Measurements from ENCODE around the gene GPR156.

DNA sequence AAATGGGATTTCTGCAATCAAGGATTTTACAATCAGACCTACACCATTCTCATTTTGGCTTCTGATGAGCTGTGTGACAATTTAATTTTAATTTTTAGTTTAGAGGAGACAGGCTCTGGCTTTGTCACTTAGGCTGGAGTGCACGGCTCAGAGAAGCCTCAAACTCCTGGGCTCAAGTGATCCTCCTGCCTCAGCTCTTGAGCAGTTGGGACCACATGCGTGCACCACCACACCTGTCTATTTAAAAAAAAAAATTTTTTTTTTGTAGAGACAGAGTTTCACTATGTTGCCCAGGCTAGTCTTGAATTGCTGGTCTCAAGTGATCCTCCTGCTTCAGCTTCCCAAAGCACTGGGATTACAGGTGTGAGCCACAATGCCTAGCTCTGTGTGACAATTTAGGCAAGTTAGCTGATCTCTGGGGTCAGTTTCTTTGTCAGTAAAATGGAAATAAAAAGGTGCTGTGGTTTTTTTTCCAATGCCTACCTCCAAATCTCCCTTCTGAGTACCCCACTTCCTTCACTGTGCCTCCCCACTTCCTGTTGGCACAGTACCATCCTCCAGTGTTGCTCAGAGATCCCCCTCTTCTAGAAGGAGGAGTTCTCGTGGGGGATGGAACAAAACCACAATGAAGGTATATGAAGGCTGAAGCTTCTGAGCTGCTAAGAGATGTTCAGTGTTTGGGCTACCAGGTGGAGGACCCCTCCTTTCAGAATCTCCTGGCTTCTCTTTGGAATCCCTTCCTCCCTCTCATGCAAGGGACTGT lies 136.7 kb downstream of the GPR156 start:
- TF ChIP-seq, protein P1, sequence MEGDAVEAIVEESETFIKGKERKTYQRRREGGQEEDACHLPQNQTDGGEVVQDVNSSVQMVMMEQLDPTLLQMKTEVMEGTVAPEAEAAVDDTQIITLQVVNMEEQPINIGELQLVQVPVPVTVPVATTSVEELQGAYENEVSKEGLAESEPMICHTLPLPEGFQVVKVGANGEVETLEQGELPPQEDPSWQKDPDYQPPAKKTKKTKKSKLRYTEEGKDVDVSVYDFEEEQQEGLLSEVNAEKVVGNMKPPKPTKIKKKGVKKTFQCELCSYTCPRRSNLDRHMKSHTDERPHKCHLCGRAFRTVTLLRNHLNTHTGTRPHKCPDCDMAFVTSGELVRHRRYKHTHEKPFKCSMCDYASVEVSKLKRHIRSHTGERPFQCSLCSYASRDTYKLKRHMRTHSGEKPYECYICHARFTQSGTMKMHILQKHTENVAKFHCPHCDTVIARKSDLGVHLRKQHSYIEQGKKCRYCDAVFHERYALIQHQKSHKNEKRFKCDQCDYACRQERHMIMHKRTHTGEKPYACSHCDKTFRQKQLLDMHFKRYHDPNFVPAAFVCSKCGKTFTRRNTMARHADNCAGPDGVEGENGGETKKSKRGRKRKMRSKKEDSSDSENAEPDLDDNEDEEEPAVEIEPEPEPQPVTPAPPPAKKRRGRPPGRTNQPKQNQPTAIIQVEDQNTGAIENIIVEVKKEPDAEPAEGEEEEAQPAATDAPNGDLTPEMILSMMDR (IDR thresholded peaks at IDR 0.05) = no peak
- no peak for TF ChIP-seq POLR2AphosphoS5 (IDR thresholded peaks at IDR 0.05)
